ENCODE data around the gene ADGRL3.

DNA sequence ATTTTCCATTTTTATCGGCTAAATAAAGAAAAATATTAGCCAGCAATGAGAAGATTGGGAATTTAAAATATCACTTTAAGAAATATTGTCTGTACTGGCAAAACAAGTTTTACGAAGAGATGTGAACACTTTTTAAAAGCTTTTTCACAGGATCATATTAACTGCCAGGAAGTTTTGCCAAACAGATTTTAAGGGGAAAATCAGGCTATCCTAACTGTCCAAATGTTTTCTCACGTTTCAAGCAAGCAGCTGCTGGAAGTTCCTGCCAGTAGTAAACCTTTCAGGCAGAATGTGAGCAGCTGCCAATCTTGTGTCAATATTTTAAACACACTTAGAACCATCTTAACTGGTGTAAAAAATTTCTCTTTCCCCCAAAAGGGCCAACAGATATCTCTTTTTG lies 101.1 kb downstream of the ADGRL3 start:
- TF ChIP-seq, protein P1, sequence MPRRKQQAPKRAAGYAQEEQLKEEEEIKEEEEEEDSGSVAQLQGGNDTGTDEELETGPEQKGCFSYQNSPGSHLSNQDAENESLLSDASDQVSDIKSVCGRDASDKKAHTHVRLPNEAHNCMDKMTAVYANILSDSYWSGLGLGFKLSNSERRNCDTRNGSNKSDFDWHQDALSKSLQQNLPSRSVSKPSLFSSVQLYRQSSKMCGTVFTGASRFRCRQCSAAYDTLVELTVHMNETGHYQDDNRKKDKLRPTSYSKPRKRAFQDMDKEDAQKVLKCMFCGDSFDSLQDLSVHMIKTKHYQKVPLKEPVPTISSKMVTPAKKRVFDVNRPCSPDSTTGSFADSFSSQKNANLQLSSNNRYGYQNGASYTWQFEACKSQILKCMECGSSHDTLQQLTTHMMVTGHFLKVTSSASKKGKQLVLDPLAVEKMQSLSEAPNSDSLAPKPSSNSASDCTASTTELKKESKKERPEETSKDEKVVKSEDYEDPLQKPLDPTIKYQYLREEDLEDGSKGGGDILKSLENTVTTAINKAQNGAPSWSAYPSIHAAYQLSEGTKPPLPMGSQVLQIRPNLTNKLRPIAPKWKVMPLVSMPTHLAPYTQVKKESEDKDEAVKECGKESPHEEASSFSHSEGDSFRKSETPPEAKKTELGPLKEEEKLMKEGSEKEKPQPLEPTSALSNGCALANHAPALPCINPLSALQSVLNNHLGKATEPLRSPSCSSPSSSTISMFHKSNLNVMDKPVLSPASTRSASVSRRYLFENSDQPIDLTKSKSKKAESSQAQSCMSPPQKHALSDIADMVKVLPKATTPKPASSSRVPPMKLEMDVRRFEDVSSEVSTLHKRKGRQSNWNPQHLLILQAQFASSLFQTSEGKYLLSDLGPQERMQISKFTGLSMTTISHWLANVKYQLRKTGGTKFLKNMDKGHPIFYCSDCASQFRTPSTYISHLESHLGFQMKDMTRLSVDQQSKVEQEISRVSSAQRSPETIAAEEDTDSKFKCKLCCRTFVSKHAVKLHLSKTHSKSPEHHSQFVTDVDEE (CRISPR knock-in tag; IDR thresholded peaks at IDR 0.05) = no peak
- TF ChIP-seq ESRRG (CRISPR knock-in tag; IDR thresholded peaks at IDR 0.05) (no peak), ZC3H10 (CRISPR knock-in tag; IDR thresholded peaks at IDR 0.05) (no peak)
- TF ChIP-seq, protein P2, sequence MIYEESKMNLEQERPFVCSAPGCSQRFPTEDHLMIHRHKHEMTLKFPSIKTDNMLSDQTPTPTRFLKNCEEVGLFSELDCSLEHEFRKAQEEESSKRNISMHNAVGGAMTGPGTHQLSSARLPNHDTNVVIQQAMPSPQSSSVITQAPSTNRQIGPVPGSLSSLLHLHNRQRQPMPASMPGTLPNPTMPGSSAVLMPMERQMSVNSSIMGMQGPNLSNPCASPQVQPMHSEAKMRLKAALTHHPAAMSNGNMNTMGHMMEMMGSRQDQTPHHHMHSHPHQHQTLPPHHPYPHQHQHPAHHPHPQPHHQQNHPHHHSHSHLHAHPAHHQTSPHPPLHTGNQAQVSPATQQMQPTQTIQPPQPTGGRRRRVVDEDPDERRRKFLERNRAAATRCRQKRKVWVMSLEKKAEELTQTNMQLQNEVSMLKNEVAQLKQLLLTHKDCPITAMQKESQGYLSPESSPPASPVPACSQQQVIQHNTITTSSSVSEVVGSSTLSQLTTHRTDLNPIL (CRISPR knock-in tag; IDR thresholded peaks at IDR 0.05; ENCODE audit: low read depth) = no peak
